NCI-H187 treated with DMSO at 0.1 percent for 48 hours (cell line): ENCODE results near the gene SMC6.

ENCODE experiments used
- DNase-seq: peaks from one replicate; lab custom pipeline; 2025; lab: John Stamatoyannopoulos, UW

SMC6 gene

GRCh38 chr2:17616405-17616804, 137.2 kb downstream of the SMC6 start:
- DNase-seq = no peak

GRCh38 chr2:17615728-17616351, 137.8 kb downstream of the SMC6 start:
- DNase-seq = no peak

DNA sequence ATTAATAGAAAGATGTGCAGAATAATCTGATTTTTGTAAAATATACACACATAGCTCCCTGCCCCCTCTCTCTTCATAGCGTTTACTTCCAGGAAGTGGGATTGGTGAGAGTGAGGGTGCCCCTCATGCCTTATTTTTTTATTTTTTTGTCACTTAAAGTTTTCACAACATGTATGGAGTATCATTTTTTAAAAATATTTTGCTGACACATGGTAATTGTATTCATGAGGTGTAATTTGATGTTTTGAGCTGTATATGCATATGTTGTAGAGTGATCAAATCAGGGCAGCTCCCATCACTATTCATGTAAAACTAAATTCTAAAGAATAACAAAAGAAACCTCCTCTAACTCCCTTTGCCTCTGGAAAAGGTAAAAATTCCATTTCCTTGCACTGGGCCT, 138.5 kb downstream of the SMC6 start:
- DNase-seq = no peak

DNA sequence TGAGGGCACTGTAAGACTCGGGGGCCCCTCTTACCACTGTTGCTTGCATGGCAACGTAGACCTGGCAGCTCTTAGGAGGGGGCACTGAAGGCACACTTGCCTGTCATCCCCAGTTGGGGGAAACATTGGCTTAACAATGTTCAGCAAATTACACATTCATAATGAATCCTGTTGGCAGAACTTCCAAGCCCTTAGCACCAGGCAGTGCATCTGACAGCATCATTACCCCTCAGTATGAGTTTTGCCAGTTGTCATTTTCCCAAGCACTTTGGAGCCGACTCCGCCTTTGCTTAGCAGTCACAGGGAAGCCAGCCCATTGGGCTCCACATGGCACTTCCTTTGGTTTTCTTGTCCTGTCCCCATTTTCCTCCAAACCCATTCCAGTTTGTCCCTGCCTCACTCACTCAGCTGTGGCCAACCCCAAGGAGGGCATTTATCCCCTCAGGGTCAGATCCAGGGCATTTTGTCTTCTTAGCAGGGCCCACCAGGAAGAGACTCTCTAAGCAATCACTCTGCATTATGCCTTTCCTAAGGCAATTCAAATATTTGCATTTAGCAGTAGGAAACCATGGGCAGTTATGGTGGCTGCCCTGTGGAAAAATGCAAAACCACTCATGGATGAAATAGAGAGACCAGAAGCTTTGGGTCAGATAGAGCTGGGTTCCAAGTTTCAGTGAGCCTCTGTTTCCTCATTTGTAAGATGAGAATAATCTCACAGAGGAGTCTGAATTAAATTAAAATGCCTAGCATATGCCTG, 139.3 kb downstream of the SMC6 start:
- no peak for DNase-seq
